HG02759 (cell line): ENCODE results near the gene MTR.
"Not testable (repeated sequence)": the region's sequence is repeated elsewhere in the genome, so short reads cannot be mapped to it uniquely, and the experiment has no call there.

Source experiments
- ATAC-seq: cut with Tn5 transposase; IDR thresholded peaks from one replicate; pipeline ENCODE4 v1.9.1; 2021; ENCODE audit warnings: mild to moderate bottlenecking, moderate library complexity; ENCODE audit not compliant: unreplicated experiment

MTR gene

GRCh38 chr1:236893626-236894545, 98.8 kb downstream of the MTR start:
- no peak for ATAC-seq

GRCh38 chr1:236895665-236896387, 100.7 kb downstream of the MTR start:
- no peak for ATAC-seq

- ATAC-seq = no peak
These were observed 101.6 kb downstream of the MTR start for GRCh38 chr1:236896716-236897115.

- ATAC-seq = no peak
These were observed 110.0 kb downstream of the MTR start for GRCh38 chr1:236904892-236905741.

GRCh38 chr1:236907205-236907604, 112.1 kb downstream of the MTR start:
- no peak for ATAC-seq

GRCh38 chr1:236908669-236909068, 113.6 kb downstream of the MTR start:
- ATAC-seq = no peak

- ATAC-seq = not testable (repeated sequence)
These were observed 116.0 kb downstream of the MTR start for GRCh38 chr1:236911047-236911446.

GRCh38 chr1:236913371-236914037, 118.4 kb downstream of the MTR start:
- ATAC-seq = no peak

- no peak for ATAC-seq
These were observed 119.3 kb downstream of the MTR start for GRCh38 chr1:236914375-236914774.

- ATAC-seq = no peak
These were observed 121.2 kb downstream of the MTR start for GRCh38 chr1:236916131-236916800.

GRCh38 chr1:236917448-236917847, 122.4 kb downstream of the MTR start:
- ATAC-seq = no peak

GRCh38 chr1:236920286-236920894, 125.3 kb downstream of the MTR start:
- no peak for ATAC-seq

- no peak for ATAC-seq
These were observed 126.5 kb downstream of the MTR start for GRCh38 chr1:236921610-236922009.

- no peak for ATAC-seq
These were observed 127.1 kb downstream of the MTR start for GRCh38 chr1:236922190-236922589.

GRCh38 chr1:236925386-236925785, 130.3 kb downstream of the MTR start:
- no peak for ATAC-seq

- no peak for ATAC-seq
These were observed 135.4 kb downstream of the MTR start for GRCh38 chr1:236930503-236930902.

GRCh38 chr1:236938760-236939159, 143.7 kb downstream of the MTR start:
- ATAC-seq = no peak

- no peak for ATAC-seq
These were observed 147.3 kb downstream of the MTR start for GRCh38 chr1:236942431-236942830.

- no peak for ATAC-seq
These were observed 149.5 kb downstream of the MTR start for GRCh38 chr1:236944556-236944955.

- no peak for ATAC-seq
These were observed 149.9 kb downstream of the MTR start for GRCh38 chr1:236945002-236945401.
